Measurements from ENCODE around the gene BDKRB2.

Gene BDKRB2

GRCh38 chr14:96231526-96232130 lies 27.0 kb downstream of the BDKRB2 start:
- TF ChIP-seq, protein P1, sequence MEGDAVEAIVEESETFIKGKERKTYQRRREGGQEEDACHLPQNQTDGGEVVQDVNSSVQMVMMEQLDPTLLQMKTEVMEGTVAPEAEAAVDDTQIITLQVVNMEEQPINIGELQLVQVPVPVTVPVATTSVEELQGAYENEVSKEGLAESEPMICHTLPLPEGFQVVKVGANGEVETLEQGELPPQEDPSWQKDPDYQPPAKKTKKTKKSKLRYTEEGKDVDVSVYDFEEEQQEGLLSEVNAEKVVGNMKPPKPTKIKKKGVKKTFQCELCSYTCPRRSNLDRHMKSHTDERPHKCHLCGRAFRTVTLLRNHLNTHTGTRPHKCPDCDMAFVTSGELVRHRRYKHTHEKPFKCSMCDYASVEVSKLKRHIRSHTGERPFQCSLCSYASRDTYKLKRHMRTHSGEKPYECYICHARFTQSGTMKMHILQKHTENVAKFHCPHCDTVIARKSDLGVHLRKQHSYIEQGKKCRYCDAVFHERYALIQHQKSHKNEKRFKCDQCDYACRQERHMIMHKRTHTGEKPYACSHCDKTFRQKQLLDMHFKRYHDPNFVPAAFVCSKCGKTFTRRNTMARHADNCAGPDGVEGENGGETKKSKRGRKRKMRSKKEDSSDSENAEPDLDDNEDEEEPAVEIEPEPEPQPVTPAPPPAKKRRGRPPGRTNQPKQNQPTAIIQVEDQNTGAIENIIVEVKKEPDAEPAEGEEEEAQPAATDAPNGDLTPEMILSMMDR (IDR thresholded peaks at IDR 0.05; ENCODE audit: insufficient read depth, low read length, poor library complexity, severe bottlenecking): no peak
- Histone ChIP-seq H3K27me3 (replicated peaks; ENCODE audit: control insufficient read depth, insufficient read depth, low read length) (no peaks in the 10 kb centered on the region; the same call in none of the 2 replicates), H3K4me3 (replicated peaks; ENCODE audit: low read depth, low read length) (no peak overlapping the region), H3K36me3 (ENCODE audit: control insufficient read depth, insufficient read depth, low read length) (no peaks in the 10 kb centered on the region)
- no peak for DNase-seq (ENCODE audit: extremely low read depth, insufficient read length)

- TF ChIP-seq, protein P1 (IDR thresholded peaks at IDR 0.05; ENCODE audit: insufficient read depth, low read length, poor library complexity, severe bottlenecking): no peak
- no peaks in the 10 kb centered on the region; the same call in none of the 2 replicates for H3K27me3 ChIP-seq (replicated peaks; ENCODE audit: control insufficient read depth, insufficient read depth, low read length)
- no peak for DNase-seq (ENCODE audit: extremely low read depth, insufficient read length)
- no peak overlapping the region for H3K4me3 ChIP-seq (replicated peaks; ENCODE audit: low read depth, low read length)
- no peaks in the 10 kb centered on the region for H3K36me3 ChIP-seq (ENCODE audit: control insufficient read depth, insufficient read depth, low read length)
These were observed 27.9 kb downstream of the BDKRB2 start for GRCh38 chr14:96232506-96232905.

DNA sequence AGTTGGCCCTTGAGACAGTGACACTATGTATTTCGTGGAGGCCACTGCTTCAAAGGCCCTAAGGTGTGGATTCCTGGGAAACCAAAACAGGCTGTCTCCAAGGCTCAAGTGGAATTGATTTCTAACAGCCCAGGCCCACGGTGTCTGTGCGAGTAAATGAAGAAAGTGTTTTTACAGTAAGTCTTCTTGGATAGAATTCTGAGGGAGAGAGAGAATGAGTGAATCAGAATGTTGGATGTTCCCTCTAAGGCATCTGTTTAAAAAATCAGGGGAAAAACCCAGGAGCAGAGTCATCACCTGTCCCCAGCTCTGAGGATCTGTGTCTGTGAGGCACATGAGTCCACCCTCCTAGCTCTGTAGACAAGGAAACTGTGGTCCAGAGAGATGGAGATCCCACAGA lies 29.0 kb downstream of the BDKRB2 start:
- DNase-seq (ENCODE audit: extremely low read depth, insufficient read length): no peak
- no peaks in the 10 kb centered on the region; the same call in none of the 2 replicates for H3K27me3 ChIP-seq (replicated peaks; ENCODE audit: control insufficient read depth, insufficient read depth, low read length)
- TF ChIP-seq, protein P1 (IDR thresholded peaks at IDR 0.05; ENCODE audit: insufficient read depth, low read length, poor library complexity, severe bottlenecking): no peak
- no peak overlapping the region for H3K4me3 ChIP-seq (replicated peaks; ENCODE audit: low read depth, low read length)
- no peaks in the 10 kb centered on the region for H3K36me3 ChIP-seq (ENCODE audit: control insufficient read depth, insufficient read depth, low read length)

- TF ChIP-seq, protein P1 (IDR thresholded peaks at IDR 0.05; ENCODE audit: insufficient read depth, low read length, poor library complexity, severe bottlenecking): no peak
- H3K36me3 ChIP-seq (ENCODE audit: control insufficient read depth, insufficient read depth, low read length): no peaks in the 10 kb centered on the region
- H3K27me3 ChIP-seq (replicated peaks; ENCODE audit: control insufficient read depth, insufficient read depth, low read length): no peaks in the 10 kb centered on the region; the same call in none of the 2 replicates
- no peak for DNase-seq (ENCODE audit: extremely low read depth, insufficient read length)
- no peak overlapping the region for H3K4me3 ChIP-seq (replicated peaks; ENCODE audit: low read depth, low read length)
These were observed 30.8 kb downstream of the BDKRB2 start for GRCh38 chr14:96235426-96235825.

GRCh38 chr14:96237641-96238040 lies 33.0 kb downstream of the BDKRB2 start:
- TF ChIP-seq, protein P1 (IDR thresholded peaks at IDR 0.05; ENCODE audit: insufficient read depth, low read length, poor library complexity, severe bottlenecking): no peak
- no peak for DNase-seq (ENCODE audit: extremely low read depth, insufficient read length)
- Histone ChIP-seq H3K4me3 (replicated peaks; ENCODE audit: low read depth, low read length) (no peak overlapping the region), H3K27me3 (replicated peaks; ENCODE audit: control insufficient read depth, insufficient read depth, low read length) (no peaks in the 10 kb centered on the region; the same call in none of the 2 replicates), H3K36me3 (ENCODE audit: control insufficient read depth, insufficient read depth, low read length) (no peaks in the 10 kb centered on the region)
